K562 (cell line): ENCODE results near the gene LCNL1. TPM values are rescaled to one million over a fixed set of nuclear protein-coding genes. Genes with fewer than 3 reads are reported as not detected.

Experiments used
- ATAC-seq: fragments of 200-7000 bp; cut with Tn5 transposase; 3 replicates; pipeline ENCODE4 v1.9.1; 2020; ENCODE audit warnings: moderate library complexity
- BruUV-seq: library from RNA; stranded (reverse); fragments of 400-500 nt; replicated peaks from 2 replicates; lab custom pipeline; 2021; lab: Mats Ljungman, UMichigan
- CTCF ChIA-PET: fragments of 300-600 bp; formaldehyde crosslinking; extraction: SDS; loops from one replicate; lab custom pipeline; 2021; ENCODE audit warnings: low intra/inter-chr PET ratio; lab: Yijun Ruan, JAX
- POLR2A ChIA-PET: fragments of 300-600, 350-650 bp; sonication (Branson Sonifier 250); formaldehyde crosslinking; extraction: SDS; loops from one replicate; lab custom pipeline; 2021; ENCODE audit warnings: antibody characterized with exemption, inconsistent platforms; lab: Yijun Ruan, JAX
- DNase-seq, 4 experiments: peaks; one replicate each; pipeline versions ENCODE4 v3.0.0 to v3.0.0-alpha.2; 2011 to 2018; ENCODE audit warnings: low spot score in 3 of 4, mixed read lengths in 3 of 4; ENCODE audit errors: extremely low read depth in 1 of 4
- FAIRE-seq: peaks from 2 replicates; lab custom pipeline; 2011; peaks lifted over from hg19 to GRCh38; lab: Jason Lieb, UNC
- H2AFZ ChIP-seq: 2 replicates; pipeline ENCODE4 v1.6.0; 2011; ENCODE audit warnings: low read depth, low read length, control low read depth, inconsistent platforms
- H3K27ac ChIP-seq: fragments of 200-600 bp; 3 replicates; pipeline ENCODE4 v1.8.0; 2011; ENCODE audit warnings: low read depth, mild to moderate bottlenecking, control low read depth, inconsistent platforms, low read length, moderate library complexity, mixed read lengths; ENCODE audit errors: extremely low read depth
- H3K27me3 ChIP-seq, 2 experiments: fragments of 300-600 bp in 1 of 2; 2 replicates in 1 of 2; 3 replicates in 1 of 2; pipeline versions ENCODE4 v1.6.0 to v1.8.0; 2011; ENCODE audit warnings: inconsistent platforms in 2 of 2, low read length in 2 of 2, mild to moderate bottlenecking in 1 of 2, mixed read lengths in 1 of 2, moderate library complexity in 1 of 2; ENCODE audit not compliant: control insufficient read depth in 2 of 2, insufficient read depth in 2 of 2
- H3K36me3 ChIP-seq: fragments of 300-600 bp; 3 replicates; pipeline ENCODE4 v1.8.0; 2011; ENCODE audit warnings: mild to moderate bottlenecking, low read length, inconsistent platforms; ENCODE audit not compliant: control insufficient read depth, insufficient read depth
- H3K4me1 ChIP-seq, 2 experiments: fragments of 200-600 bp in 1 of 2; replicated peaks in 1 of 2; 2 replicates in 1 of 2; 3 replicates in 1 of 2; pipeline versions ENCODE4 v1.5.1 to v1.8.0; 2011; ENCODE audit warnings: inconsistent platforms in 2 of 2, low read length in 2 of 2, mild to moderate bottlenecking in 1 of 2, mixed read lengths in 1 of 2, moderate library complexity in 1 of 2; ENCODE audit not compliant: control insufficient read depth in 2 of 2, insufficient read depth in 2 of 2
- H3K4me2 ChIP-seq: 2 replicates; pipeline ENCODE4 v1.6.1; 2011; ENCODE audit warnings: low read length, control low read depth, inconsistent platforms, mixed read lengths; ENCODE audit not compliant: insufficient read depth
- H3K4me3 ChIP-seq: fragments of 200-600 bp; sonication (generic), shearing (Covaris generic); 2 replicates; pipeline ENCODE4 v1.5.1; 2016; ENCODE audit warnings: control low read depth, inconsistent platforms
- H3K79me2 ChIP-seq: fragments of 200-600 bp; 3 replicates; pipeline ENCODE4 v1.8.0; 2011; ENCODE audit warnings: low read length, inconsistent platforms; ENCODE audit not compliant: control insufficient read depth, insufficient read depth
- H3K9ac ChIP-seq, 2 experiments: 2 replicates each; pipeline versions ENCODE4 v1.6.0 to v1.6.1; 2011; ENCODE audit warnings: low read depth in 2 of 2, low read length in 2 of 2, control low read depth in 1 of 2, inconsistent platforms in 1 of 2, mild to moderate bottlenecking in 1 of 2, mixed read lengths in 1 of 2; ENCODE audit not compliant: insufficient read depth in 1 of 2
- H3K9me1 ChIP-seq: one replicate; pipeline ENCODE4 v1.6.0; 2011; ENCODE audit warnings: inconsistent platforms, mild to moderate bottlenecking, low read length, moderate library complexity; ENCODE audit not compliant: control insufficient read depth, insufficient read depth
- H3K9me3 ChIP-seq: replicated peaks from 2 replicates; pipeline ENCODE4 v1.5.1; 2011; ENCODE audit warnings: low read depth, low read length, inconsistent platforms; ENCODE audit not compliant: control insufficient read depth, insufficient read depth
- H4K20me1 ChIP-seq: replicated peaks from 2 replicates; pipeline ENCODE4 v1.6.1; 2011; ENCODE audit warnings: low read length, inconsistent platforms, mixed read lengths; ENCODE audit not compliant: control insufficient read depth, insufficient read depth
- ILF3 ChIP-seq: fragments of 450-650 bp; IDR thresholded peaks from 2 replicates; pipeline ENCODE4 v1.6.1; 2018; ENCODE audit warnings: antibody characterized with exemption, mild to moderate bottlenecking, moderate library complexity, borderline replicate concordance
- PCBP1 ChIP-seq: fragments of 200-400 bp; formaldehyde crosslinking; IDR thresholded peaks from 2 replicates; pipeline ENCODE4 v1.6.1; 2018; ENCODE audit warnings: mild to moderate bottlenecking, low read depth, low read length; ENCODE audit not compliant: poor library complexity, severe bottlenecking
- WGBS: fragments of 100-300 bp; shearing (Covaris generic); methylation state at CpG from one replicate; pipeline ENCODE4 v1.1.6; 2016; ENCODE audit warnings: low coverage, mixed read lengths; ENCODE audit not compliant: insufficient coverage; ENCODE audit errors: missing lambda C conversion rate; 5-methylcytosine and 5-hydroxymethylcytosine counted together
- in situ Hi-C: fragments of 300-500 bp; cut with MboI; formaldehyde crosslinking; loops from 4 replicates; pipeline ENCODE4 v1.15.0; 2018; ENCODE audit warnings: inconsistent platforms, mixed read lengths
- intact Hi-C: fragments of 100-400 bp; cut with micrococcal nuclease; formaldehyde crosslinking; loops from 2 replicates; pipeline ENCODE4 v1.14.2; 2022
- polyA plus RNA-seq, 8 experiments: library from polyadenylated mRNA; depleted of rRNA in 4 of 8; stranded (reverse) in 5 of 8; unstranded in 3 of 8; fragments of >200 nt; fragmentation: Nextera tagmentation in 2 of 8; fragmentation: Illumina TruSeq in 1 of 8; extraction: Ambion mirVana in 2 of 8; extraction: Trizol in 1 of 8; gene quantifications; 2 replicates each; pipeline versions ENCODE4 v1.2.1 to v1.2.3, GENCODE V29; 2011 to 2014; ENCODE audit warnings: inconsistent platforms in 1 of 8, missing spikeins in 1 of 8
- total RNA-seq, 7 experiments: library from RNA; depleted of rRNA in 6 of 7; stranded (reverse); fragments of >200 nt in 6 of 7; fragmentation: Illumina TruSeq in 2 of 7; extraction: Trizol in 2 of 7; gene quantifications; 2 replicates each; pipeline versions ENCODE4 v1.2.1 to v1.2.3, GENCODE V29; 2011 to 2021; ENCODE audit warnings: low replicate concordance in 1 of 7
- TF ChIP-seq, protein P1 (sequence below): sonication (generic); formaldehyde crosslinking; IDR thresholded peaks from 2 replicates; pipeline ENCODE4 v1.8.1; 2023; ENCODE audit warnings: mild to moderate bottlenecking, missing genetic modification reagents

Gene LCNL1
- total and polyA plus RNA-seq, 9 of the 15 experiments (the other 6 are each of a cell fraction or from before 2014, with no cell fraction given): 0.04 to 0.16 (median 0.04) TPM; not detected in 4

DNA sequence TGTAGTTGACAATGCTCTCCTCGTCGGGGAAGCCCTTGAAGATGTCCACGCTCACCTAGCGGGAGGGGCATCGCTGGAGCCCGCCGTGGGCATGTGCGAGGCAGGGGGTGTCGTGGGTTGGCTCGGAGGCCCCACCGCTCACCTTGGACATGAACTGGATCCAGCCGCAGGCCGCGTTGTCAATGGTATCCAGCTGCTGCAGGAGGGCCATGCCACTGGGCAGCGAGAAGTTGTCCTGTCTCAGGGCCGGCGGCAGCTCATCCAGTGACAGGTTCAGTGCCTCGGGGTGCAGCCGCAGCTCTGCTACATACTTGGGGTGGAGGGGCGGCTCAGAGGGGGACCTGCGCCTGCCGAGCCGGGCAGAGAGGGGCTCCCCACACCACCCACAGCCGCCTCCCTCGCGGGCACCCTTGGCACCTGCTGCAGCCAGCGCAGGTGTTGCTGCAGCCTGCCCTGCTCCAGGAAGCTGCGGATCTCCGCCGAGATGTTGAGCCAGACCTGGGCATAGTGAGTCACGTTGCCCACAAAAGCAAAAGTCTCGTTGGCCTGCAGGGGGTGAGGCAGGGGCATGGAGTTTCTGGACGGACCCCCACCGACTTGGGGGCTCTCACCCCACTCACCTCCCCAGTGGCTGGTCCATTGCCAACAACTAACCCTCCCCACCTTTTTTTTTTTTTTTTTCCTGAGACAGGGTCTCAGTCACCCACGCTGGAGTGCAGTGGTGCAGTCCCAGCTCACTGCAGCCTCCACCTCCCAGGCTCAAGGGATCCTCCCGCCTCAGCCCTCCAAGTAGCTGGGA lies 36.2 kb downstream of the LCNL1 start:
- no TSS peak for BruUV-seq
- Histone ChIP-seq H3K9ac (no peak overlapping the region), H3K4me1 (peaks cover 4 to 74% of the 10 kb centered on the region in 2 experiments; a peak in 4 of 5 replicates), H3K79me2 (no peaks in the 10 kb centered on the region), H3K27me3 (no peaks in the 10 kb centered on the region), H2AFZ (no peak overlapping the region), H3K4me2 (no peak overlapping the region), H3K36me3 (no peaks in the 10 kb centered on the region), H4K20me1 (0 out of 2 replicates have a peak, but pooled peaks cover 5% of the 10 kb centered on the region), H3K27ac (no peak overlapping the region), H3K9me3 (no peaks in the 10 kb centered on the region), H3K4me3 (no peak overlapping the region), H3K9me1 (no peaks in the 10 kb centered on the region)
- ChIA-PET POLR2A (interaction anchor here (0.7 kb wide), 2 partner anchors 11 to 38 kb away, joined by 3 read pairs; no protein-coding TSS in a partner anchor), CTCF (no interaction called here)
- 60% methylated on average over 20 of the region's 36 CpGs for WGBS
- FAIRE-seq: no peak
- in situ Hi-C loops: no loop called here
- TF ChIP-seq PCBP1 (peak; percentile 16), ILF3 (no peak)
- TF ChIP-seq, protein P1, sequence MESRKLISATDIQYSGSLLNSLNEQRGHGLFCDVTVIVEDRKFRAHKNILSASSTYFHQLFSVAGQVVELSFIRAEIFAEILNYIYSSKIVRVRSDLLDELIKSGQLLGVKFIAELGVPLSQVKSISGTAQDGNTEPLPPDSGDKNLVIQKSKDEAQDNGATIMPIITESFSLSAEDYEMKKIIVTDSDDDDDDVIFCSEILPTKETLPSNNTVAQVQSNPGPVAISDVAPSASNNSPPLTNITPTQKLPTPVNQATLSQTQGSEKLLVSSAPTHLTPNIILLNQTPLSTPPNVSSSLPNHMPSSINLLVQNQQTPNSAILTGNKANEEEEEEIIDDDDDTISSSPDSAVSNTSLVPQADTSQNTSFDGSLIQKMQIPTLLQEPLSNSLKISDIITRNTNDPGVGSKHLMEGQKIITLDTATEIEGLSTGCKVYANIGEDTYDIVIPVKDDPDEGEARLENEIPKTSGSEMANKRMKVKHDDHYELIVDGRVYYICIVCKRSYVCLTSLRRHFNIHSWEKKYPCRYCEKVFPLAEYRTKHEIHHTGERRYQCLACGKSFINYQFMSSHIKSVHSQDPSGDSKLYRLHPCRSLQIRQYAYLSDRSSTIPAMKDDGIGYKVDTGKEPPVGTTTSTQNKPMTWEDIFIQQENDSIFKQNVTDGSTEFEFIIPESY (CRISPR knock-in tag): 0 out of 2 replicates have a peak, but pooled peaks have one; percentile 13
- intact Hi-C loops: no loop called here
- no peak for ATAC-seq
- DNase-seq: no peak
